ENCODE data around the gene UTP25.

UTP25 gene

DNA sequence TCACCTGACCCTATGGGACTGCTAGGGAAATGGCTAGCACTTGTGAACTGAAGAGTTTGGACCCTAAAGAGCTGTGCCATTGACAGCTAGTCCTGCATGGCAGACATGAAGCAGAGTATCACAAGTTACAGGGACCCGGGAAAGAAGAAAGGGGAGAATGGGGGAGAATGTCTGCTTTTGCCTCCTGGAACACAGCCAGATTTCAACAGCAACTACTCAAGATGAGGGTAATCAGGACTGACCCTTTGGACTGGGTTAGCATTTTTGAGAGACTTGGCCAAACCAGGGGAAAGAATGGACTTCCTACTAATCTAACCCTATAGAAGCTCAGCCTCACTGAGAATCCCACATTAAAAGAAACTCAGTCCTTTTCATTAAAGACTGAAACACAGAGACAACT, 8.7 kb upstream of the UTP25 start:
- no peak overlapping the region for H3K27ac ChIP-seq (ENCODE audit: insufficient read depth, low read length, poor library complexity, severe bottlenecking)
- DNase-seq, result no peak
- no peak overlapping the region for H3K4me3 ChIP-seq (ENCODE audit: insufficient read depth, low read depth, low read length, poor library complexity, severe bottlenecking)
- H3K4me1 ChIP-seq (ENCODE audit: control insufficient read depth, insufficient read depth, low read length, poor library complexity, severe bottlenecking), result no peaks in the 10 kb centered on the region
- no peaks in the 10 kb centered on the region for H3K9me3 ChIP-seq (ENCODE audit: control insufficient read depth, low read length)
- no peaks in the 10 kb centered on the region for H3K27me3 ChIP-seq (replicated peaks; ENCODE audit: control insufficient read depth, insufficient read depth, low read length, poor library complexity, severe bottlenecking)
- H3K36me3 ChIP-seq (ENCODE audit: control insufficient read depth, insufficient read depth, low read length), result no peaks in the 10 kb centered on the region

DNA sequence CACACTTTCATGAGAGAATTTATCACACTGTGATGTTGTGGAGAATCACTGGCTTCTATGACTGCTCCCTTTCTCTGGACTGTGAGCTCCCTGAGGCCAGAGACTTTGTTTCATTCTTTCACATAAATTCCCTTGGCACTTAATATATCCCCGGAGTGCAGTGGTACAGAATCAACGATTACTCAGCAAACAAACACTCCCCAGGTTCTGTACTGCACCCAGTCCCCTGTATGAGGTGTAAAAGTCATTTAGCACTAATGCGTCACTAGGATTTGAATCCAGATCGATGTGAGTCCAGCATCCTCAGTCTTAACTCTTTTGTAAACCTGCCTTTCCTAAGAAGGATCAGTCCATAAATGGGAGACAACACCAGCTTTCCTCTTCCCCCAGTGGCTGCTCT, 6.8 kb upstream of the UTP25 start:
- H3K4me1 ChIP-seq (ENCODE audit: control insufficient read depth, insufficient read depth, low read length, poor library complexity, severe bottlenecking), result no peaks in the 10 kb centered on the region
- H3K27me3 ChIP-seq (replicated peaks; ENCODE audit: control insufficient read depth, insufficient read depth, low read length, poor library complexity, severe bottlenecking), result no peaks in the 10 kb centered on the region
- H3K36me3 ChIP-seq (ENCODE audit: control insufficient read depth, insufficient read depth, low read length), result no peaks in the 10 kb centered on the region
- H3K27ac ChIP-seq (ENCODE audit: insufficient read depth, low read length, poor library complexity, severe bottlenecking), result no peak overlapping the region
- H3K9me3 ChIP-seq (ENCODE audit: control insufficient read depth, low read length), result no peaks in the 10 kb centered on the region
- no peak for DNase-seq
- H3K4me3 ChIP-seq (ENCODE audit: insufficient read depth, low read depth, low read length, poor library complexity, severe bottlenecking), result no peak overlapping the region

DNA sequence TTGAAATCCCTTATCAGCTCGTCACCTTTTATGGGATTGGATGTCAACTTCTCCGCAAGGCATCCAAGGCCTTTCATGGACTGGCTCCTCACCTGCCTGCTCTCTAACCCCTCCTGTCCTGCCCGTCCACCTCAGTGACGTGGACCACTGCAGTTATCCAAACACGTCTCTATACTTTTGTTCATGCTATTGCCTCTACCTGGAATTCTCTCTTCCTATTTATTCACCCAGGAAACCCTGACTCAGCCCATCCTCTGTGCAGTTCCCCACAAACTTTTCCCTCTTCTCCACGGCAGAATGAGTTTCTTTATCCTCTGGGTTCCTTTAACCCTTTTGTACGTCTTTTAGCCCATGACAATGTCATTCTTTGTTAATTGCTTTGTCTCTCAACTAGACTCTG, 5.1 kb upstream of the UTP25 start:
- H3K4me1 ChIP-seq (ENCODE audit: control insufficient read depth, insufficient read depth, low read length, poor library complexity, severe bottlenecking), result no peaks in the 10 kb centered on the region
- H3K27ac ChIP-seq (ENCODE audit: insufficient read depth, low read length, poor library complexity, severe bottlenecking), result no peak overlapping the region

DNA sequence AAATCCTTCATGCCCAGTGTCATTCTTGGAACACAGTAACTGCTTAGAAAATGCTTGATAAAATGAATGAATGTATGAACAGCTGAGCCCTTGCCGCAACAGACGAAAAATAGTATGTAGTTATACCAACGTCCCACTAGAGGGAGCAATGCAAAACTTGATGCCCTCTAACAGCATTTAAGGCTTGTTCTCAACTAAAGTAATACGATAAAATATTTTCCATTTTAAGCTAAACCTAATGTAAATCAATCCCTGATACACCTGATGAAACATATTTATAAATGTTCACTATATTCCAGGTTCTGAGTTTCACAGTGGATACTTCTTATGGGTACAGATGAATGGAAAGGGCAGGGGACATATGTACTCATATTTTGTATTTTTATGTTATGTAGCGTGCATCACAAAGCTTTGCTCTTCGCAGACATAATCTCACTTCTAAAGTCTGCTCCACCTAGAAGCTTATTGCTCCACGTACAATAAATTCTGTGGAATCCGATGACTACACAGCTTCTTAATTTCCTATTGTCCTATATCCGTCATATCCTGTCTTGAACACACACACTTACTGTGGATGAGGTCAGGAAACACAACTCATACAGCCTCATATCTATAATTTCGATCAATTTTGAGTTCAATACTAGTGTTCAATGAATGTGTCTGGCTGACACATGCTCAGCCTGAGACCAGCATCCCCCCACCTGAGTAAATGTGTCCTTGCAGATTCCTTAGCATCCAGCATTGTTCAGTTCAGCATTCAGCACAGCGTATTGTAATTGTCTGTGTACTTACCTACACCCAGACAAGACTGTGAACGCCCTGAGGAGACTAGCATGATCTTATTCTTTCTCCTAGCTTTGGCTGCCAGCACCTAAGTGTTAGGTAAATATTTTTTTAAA, 4.4 kb upstream of the UTP25 start:
- H3K27me3 ChIP-seq (replicated peaks; ENCODE audit: control insufficient read depth, insufficient read depth, low read length, poor library complexity, severe bottlenecking), result no peaks in the 10 kb centered on the region
- no peak for DNase-seq
- no peak overlapping the region for H3K4me3 ChIP-seq (ENCODE audit: insufficient read depth, low read depth, low read length, poor library complexity, severe bottlenecking)
- no peaks in the 10 kb centered on the region for H3K36me3 ChIP-seq (ENCODE audit: control insufficient read depth, insufficient read depth, low read length)
- no peaks in the 10 kb centered on the region for H3K9me3 ChIP-seq (ENCODE audit: control insufficient read depth, low read length)
- no peak overlapping the region for H3K27ac ChIP-seq (ENCODE audit: insufficient read depth, low read length, poor library complexity, severe bottlenecking)
- no peaks in the 10 kb centered on the region for H3K4me1 ChIP-seq (ENCODE audit: control insufficient read depth, insufficient read depth, low read length, poor library complexity, severe bottlenecking)

More for the DNA sequence above, 5.1 kb upstream of the UTP25 start:
- no peak for DNase-seq
- Histone ChIP-seq H3K36me3 (ENCODE audit: control insufficient read depth, insufficient read depth, low read length) (no peaks in the 10 kb centered on the region), H3K9me3 (ENCODE audit: control insufficient read depth, low read length) (no peaks in the 10 kb centered on the region), H3K27me3 (replicated peaks; ENCODE audit: control insufficient read depth, insufficient read depth, low read length, poor library complexity, severe bottlenecking) (no peaks in the 10 kb centered on the region), H3K4me3 (ENCODE audit: insufficient read depth, low read depth, low read length, poor library complexity, severe bottlenecking) (no peak overlapping the region)

DNA sequence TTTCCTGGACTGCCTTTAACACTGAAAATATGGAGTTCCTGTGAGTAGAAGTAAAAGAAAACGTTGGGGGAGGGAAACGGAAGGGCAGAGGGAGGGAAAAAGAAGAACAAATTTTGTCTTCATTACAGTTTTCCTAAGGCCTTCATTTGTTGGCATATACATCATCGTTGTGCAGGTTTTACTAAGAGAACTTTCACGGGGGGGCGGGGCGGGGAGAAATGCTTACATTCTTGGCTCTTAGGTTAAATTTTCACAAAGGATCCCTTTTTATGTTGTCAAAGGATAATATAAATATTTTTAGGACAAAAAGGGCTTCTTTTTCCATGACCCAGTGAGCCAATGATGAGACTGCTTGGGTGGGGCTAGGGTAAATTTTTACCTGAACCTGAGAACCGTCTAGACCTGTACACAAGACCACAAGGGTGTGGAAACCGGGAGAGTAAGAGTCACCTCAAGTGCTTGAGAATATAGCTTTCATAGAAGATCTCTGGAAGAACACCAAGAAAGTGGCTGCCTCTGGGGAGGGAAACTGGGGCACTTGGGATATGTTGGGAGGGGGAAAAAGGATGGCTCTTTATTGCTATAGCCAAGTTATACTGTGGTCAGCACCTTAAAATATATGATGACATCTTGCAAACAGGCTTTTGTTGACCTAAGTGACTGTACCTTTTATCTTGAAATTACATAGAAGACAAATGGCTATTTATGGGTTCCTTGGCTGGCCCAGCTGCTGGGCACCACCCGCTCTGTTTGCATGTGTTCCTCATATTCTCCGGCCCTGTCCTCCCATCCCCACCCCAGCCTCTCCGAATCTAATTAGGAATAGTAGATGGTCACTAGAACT, 2.0 kb upstream of the UTP25 start:
- Histone ChIP-seq H3K27ac (ENCODE audit: insufficient read depth, low read length, poor library complexity, severe bottlenecking) (no peak overlapping the region), H3K27me3 (replicated peaks; ENCODE audit: control insufficient read depth, insufficient read depth, low read length, poor library complexity, severe bottlenecking) (no peaks in the 10 kb centered on the region), H3K9me3 (ENCODE audit: control insufficient read depth, low read length) (no peaks in the 10 kb centered on the region), H3K4me3 (ENCODE audit: insufficient read depth, low read depth, low read length, poor library complexity, severe bottlenecking) (no peak overlapping the region), H3K36me3 (ENCODE audit: control insufficient read depth, insufficient read depth, low read length) (no peaks in the 10 kb centered on the region), H3K4me1 (ENCODE audit: control insufficient read depth, insufficient read depth, low read length, poor library complexity, severe bottlenecking) (peaks cover 3% of the 10 kb centered on the region)
- no peak for DNase-seq

DNA sequence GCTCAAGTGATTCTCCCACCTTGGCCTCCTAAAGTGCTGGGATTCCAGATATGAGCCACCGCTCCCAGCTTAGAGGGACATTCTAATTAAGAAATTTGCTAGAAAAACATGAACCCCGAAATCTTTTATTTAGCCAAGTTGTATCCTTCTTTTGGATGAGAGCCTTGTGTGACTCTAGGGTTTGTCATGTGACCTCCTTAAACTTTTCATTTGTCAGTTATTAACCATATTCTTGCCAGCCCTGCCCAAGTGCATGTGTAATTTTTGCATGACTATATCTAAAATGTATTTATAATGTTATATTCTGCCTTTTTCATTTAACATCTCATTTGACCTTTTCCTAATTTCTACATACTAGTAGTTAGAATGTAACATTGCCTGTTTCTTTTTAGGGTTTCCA, 1.9 kb downstream of the UTP25 start:
- DNase-seq, result no peak
- Histone ChIP-seq H3K27me3 (replicated peaks; ENCODE audit: control insufficient read depth, insufficient read depth, low read length, poor library complexity, severe bottlenecking) (no peaks in the 10 kb centered on the region), H3K27ac (ENCODE audit: insufficient read depth, low read length, poor library complexity, severe bottlenecking) (no peak overlapping the region), H3K36me3 (ENCODE audit: control insufficient read depth, insufficient read depth, low read length) (peaks cover 29% of the 10 kb centered on the region), H3K9me3 (ENCODE audit: control insufficient read depth, low read length) (no peaks in the 10 kb centered on the region), H3K4me1 (ENCODE audit: control insufficient read depth, insufficient read depth, low read length, poor library complexity, severe bottlenecking) (peaks cover 3% of the 10 kb centered on the region), H3K4me3 (ENCODE audit: insufficient read depth, low read depth, low read length, poor library complexity, severe bottlenecking) (no peak overlapping the region)

DNA sequence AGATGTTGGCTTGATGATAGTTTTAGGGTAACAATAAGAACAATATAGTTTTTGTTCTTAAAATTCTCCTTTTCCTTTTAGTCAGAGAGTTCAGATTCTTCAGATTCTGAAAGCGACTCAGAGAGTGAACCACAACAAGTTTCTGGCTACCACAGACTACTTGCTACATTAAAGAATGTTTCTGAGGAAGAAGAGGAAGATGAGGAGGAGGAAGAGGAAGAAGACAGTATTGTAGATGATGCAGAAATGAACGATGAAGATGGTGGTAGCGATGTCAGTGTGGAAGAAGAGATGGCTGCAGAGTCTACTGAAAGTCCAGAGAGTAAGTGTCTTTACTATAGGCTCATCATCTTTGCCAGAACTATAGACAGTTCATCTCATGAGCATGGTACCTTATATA, 3.0 kb downstream of the UTP25 start:
- no peak for DNase-seq
- peaks cover 3% of the 10 kb centered on the region for H3K4me1 ChIP-seq (ENCODE audit: control insufficient read depth, insufficient read depth, low read length, poor library complexity, severe bottlenecking)
- no peaks in the 10 kb centered on the region for H3K9me3 ChIP-seq (ENCODE audit: control insufficient read depth, low read length)
- no peak overlapping the region for H3K4me3 ChIP-seq (ENCODE audit: insufficient read depth, low read depth, low read length, poor library complexity, severe bottlenecking)
- H3K27ac ChIP-seq (ENCODE audit: insufficient read depth, low read length, poor library complexity, severe bottlenecking), result no peak overlapping the region
- peaks cover 39% of the 10 kb centered on the region for H3K36me3 ChIP-seq (ENCODE audit: control insufficient read depth, insufficient read depth, low read length)
- no peaks in the 10 kb centered on the region for H3K27me3 ChIP-seq (replicated peaks; ENCODE audit: control insufficient read depth, insufficient read depth, low read length, poor library complexity, severe bottlenecking)

DNA sequence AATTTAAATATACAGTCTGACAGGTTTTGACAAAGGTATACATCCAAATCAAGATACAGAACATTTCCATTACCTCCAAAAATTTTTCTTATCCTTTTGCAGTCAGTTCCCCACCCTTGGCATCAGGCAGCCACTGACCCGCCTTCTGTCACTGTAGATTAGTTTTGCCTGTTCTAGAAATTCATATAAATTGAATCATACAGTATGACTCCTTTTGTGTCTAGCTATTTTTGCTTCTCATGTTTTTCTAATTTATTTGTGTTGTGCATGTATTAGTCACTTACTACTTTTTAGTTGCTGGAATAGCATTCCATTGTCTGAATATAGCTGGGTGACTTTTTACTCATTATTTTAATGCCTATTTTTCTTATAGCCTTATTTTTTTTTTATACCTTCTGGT, 3.8 kb downstream of the UTP25 start:
- no peaks in the 10 kb centered on the region for H3K9me3 ChIP-seq (ENCODE audit: control insufficient read depth, low read length)
- H3K27ac ChIP-seq (ENCODE audit: insufficient read depth, low read length, poor library complexity, severe bottlenecking), result no peak overlapping the region
- H3K4me1 ChIP-seq (ENCODE audit: control insufficient read depth, insufficient read depth, low read length, poor library complexity, severe bottlenecking), result peaks cover 3% of the 10 kb centered on the region
- H3K27me3 ChIP-seq (replicated peaks; ENCODE audit: control insufficient read depth, insufficient read depth, low read length, poor library complexity, severe bottlenecking), result no peaks in the 10 kb centered on the region
- no peak for DNase-seq
- peaks cover 48% of the 10 kb centered on the region for H3K36me3 ChIP-seq (ENCODE audit: control insufficient read depth, insufficient read depth, low read length)
- H3K4me3 ChIP-seq (ENCODE audit: insufficient read depth, low read depth, low read length, poor library complexity, severe bottlenecking), result no peak overlapping the region

DNA sequence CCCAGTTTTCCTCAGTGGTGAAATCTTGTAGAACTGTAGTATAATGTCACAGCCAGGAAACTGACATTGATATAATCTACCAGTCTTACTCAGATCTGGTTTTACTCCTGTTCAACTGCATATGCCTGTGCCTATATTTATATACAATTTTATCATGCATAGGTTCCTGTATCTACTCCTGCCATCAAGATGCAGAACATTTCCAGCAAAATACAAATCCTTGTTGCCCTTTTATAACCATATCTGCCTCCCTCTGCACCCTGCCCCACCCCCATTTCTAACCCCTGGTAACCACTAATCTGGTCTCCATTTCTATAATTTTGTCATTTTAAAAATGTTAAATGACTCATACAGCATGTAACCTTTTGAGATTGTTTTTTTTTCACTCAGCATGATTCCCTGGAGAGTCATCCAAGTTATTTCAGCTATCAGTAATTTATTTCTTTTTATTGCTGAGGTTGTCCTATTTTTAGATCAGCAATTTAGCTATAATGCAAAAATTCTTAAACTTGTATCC, 8.1 kb downstream of the UTP25 start:
- Histone ChIP-seq H3K9me3 (ENCODE audit: control insufficient read depth, low read length) (no peaks in the 10 kb centered on the region), H3K27ac (ENCODE audit: insufficient read depth, low read length, poor library complexity, severe bottlenecking) (no peak overlapping the region), H3K4me1 (ENCODE audit: control insufficient read depth, insufficient read depth, low read length, poor library complexity, severe bottlenecking) (no peaks in the 10 kb centered on the region), H3K4me3 (ENCODE audit: insufficient read depth, low read depth, low read length, poor library complexity, severe bottlenecking) (no peak overlapping the region), H3K36me3 (ENCODE audit: control insufficient read depth, insufficient read depth, low read length) (peaks cover 88% of the 10 kb centered on the region), H3K27me3 (replicated peaks; ENCODE audit: control insufficient read depth, insufficient read depth, low read length, poor library complexity, severe bottlenecking) (no peaks in the 10 kb centered on the region)
- no peak for DNase-seq

DNA sequence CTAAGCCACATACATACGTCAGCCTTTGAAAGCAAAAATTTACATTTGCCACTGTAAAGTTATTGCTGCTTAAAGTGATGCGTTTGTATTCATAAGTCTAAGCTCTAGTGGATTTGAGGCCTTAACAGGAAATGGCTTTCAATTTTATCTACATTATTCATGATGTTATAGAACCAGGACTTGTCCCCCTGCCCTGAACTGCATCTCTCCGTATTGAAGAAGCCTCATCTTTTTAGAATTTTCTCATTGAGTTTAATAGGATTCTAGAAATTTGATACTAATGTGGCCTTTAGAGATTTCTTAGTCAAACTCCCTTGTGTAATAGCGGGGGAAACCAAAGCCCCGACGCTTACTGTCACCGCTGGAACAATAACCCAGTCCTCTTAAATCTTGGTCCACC, 9.9 kb downstream of the UTP25 start:
- Histone ChIP-seq H3K36me3 (ENCODE audit: control insufficient read depth, insufficient read depth, low read length) (peaks cover 94% of the 10 kb centered on the region), H3K27me3 (replicated peaks; ENCODE audit: control insufficient read depth, insufficient read depth, low read length, poor library complexity, severe bottlenecking) (no peaks in the 10 kb centered on the region), H3K4me1 (ENCODE audit: control insufficient read depth, insufficient read depth, low read length, poor library complexity, severe bottlenecking) (no peaks in the 10 kb centered on the region), H3K27ac (ENCODE audit: insufficient read depth, low read length, poor library complexity, severe bottlenecking) (no peak overlapping the region), H3K9me3 (ENCODE audit: control insufficient read depth, low read length) (no peaks in the 10 kb centered on the region), H3K4me3 (ENCODE audit: insufficient read depth, low read depth, low read length, poor library complexity, severe bottlenecking) (no peak overlapping the region)
- DNase-seq, result no peak

All from effector memory CD4-positive, alpha-beta T cell (primary cell).